HG02885 (cell line): Measurements from ENCODE around the gene MAGEC3.
"Not testable (repeated sequence)": the region's sequence is repeated elsewhere in the genome, so short reads cannot be mapped to it uniquely, and the experiment has no call there.

ENCODE experiments used
- ATAC-seq: cut with Tn5 transposase; IDR thresholded peaks from one replicate; pipeline ENCODE4 v1.9.1; 2021; ENCODE audit warnings: mild to moderate bottlenecking; ENCODE audit not compliant: unreplicated experiment, poor library complexity

The MAGEC3 gene, protein sequence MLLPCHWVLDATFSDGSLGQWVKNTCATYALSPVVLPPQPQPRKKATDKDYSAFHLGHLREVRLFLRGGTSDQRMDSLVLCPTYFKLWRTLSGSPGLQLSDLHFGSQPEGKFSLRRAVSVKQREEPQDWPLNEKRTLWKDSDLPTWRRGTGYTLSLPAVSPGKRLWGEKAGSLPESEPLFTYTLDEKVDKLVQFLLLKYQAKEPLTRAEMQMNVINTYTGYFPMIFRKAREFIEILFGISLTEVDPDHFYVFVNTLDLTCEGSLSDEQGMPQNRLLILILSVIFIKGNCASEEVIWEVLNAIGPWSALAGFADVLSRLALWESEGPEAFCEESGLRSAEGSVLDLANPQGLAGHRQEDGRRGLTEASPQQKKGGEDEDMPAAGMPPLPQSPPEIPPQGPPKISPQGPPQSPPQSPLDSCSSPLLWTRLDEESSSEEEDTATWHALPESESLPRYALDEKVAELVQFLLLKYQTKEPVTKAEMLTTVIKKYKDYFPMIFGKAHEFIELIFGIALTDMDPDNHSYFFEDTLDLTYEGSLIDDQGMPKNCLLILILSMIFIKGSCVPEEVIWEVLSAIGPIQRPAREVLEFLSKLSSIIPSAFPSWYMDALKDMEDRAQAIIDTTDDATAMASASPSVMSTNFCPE

DNA sequence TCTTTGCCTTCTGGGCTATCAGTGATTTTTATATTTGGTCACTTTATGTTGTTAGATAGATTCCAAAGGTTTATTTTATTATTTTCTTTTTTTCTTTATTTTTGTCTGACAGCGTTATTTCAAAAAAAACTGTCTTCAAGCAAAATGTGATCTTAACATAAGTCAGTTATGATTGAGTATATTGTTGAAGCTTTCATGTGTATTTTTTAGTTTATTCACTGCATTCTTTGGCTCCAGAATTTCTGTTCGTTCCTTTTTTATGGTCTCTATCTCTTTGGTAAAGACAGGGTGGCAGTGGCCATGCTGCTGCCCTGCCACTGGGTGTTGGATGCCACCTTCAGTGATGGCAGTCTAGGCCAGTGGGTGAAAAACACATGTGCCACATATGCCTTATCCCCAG lies at the start of gene MAGEC3:
Gene MAGEC3, plus strand, starts transcription at position 301 of the 400 bp plus-strand sequence. Its CDS starts 0 bp downstream, at position 301.
- no peak for ATAC-seq

DNA sequence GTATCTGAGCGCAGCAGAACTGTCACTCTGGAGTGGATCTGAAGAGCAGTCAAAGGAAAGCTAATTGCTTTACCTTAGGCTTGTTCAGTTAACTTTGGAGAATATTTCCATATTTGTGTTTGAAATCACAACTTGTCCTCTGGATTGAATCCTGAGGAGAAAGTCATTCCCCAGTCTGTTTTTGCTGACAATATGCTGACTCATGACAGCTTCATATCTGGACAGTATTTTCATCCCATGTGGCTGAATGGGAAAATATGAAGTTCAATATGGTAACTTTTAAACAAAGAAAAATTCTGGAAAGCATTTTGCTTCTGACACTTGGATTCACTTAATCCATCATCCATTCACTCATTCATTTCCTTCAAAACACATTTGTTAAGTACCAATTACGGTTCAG lies 46.3 kb upstream of the MAGEC3 start:
- no peak for ATAC-seq

DNA sequence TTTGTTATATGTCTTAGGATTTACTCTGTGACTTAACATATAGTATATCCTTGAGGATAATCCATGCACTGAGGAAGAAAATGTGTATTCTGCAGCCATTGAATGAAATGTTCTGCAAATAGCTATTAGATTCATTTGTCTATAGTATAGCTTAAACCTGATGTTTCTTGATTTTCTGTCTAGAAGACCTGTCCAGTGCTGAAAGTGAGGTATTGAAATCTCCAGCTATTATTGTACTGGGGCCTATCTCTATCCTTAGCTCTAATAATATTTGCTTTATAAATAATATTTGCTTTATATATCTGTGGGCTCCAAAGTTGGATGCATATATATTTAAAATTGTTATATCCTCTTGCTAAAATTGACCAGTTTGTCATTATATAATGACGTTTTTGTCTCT lies 26.7 kb upstream of the MAGEC3 start:
- ATAC-seq = no peak

DNA sequence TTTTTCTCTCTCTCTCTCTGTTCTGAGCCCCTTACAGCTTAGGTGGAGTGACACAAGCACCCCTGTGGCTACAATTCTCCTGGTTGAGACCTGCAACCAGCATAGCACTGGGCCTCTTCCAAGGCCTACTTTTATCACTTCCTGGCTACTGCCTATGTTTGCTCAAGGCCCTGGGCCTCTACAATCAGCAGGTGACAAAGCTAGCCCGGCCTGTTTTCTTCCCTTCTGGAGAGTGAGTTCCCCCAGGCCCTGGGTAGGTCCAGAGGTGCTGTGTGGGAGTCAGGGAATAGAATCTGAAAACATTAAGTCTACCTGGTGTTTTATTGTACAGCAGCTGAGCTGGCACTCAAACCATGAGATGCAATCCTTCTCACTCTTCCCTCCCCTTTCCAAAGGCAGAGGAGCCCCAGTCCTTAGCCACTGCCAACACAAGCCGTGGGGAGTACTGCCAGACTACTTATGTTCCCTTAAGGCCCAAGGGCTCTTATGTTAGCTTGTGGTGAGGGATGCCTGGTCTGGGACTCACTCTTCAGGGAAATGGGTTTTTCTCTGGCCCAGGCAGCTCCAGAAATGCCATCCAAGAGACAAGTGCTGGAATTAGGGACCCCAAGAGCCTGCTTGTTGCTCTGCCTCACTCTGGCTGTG lies 23.8 kb upstream of the MAGEC3 start:
- no peak for ATAC-seq

DNA sequence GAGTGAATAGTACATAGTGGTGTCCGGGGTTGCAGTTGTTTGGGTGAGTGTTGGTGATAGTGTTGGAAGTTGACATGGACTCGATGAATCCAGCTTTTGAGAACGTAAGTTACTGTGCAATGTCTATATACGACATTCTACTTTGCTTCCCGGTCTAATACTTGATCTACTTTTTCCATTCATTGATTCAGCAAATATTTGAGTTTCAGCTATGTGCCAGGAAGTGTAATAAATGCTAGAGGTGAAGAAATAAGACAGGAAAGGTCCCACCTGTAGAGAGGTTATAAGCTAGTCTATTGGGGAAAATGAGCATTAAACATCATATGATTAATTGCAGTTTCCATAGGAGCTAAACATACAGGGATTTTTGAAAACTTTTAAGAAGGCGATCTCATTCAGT lies 22.2 kb upstream of the MAGEC3 start:
- no peak for ATAC-seq

DNA sequence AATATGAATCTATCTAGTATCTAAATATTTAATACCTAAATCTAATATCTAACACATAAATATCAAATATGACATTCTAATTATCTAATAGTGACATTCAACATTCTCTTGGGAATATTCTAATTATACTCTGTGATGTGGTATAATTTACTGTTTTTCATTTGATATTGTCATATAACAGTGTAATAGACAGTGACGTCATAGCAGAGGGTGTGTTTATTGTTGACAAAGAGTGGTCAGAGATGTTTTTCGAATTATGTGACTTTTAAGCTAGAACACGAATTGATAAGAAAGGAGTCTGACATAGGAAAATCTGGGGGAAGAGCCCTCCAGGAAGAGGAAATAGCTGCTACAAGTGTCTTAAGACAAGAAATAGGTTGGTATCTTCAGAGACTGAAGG lies 5.9 kb upstream of the MAGEC3 start:
- no peak for ATAC-seq

DNA sequence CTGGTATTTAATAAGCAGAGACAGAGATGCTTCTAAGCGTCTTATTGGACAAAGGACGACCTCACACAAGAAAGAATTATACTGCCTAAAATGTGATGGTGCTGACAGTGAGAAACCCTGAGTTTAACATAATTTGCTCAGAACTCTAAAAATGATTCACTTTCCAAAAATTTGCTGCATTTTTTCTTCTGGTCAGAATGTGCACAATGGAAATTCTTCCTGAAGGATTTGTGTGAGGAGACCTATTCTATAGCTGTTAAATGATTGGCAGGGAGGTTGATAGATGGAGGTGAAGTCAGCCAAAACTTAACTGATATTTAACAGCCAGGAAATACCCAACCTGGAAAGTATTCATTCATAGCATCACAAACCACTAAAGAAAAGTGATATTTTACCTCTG lies 1.7 kb downstream of the MAGEC3 start:
- no peak for ATAC-seq

DNA sequence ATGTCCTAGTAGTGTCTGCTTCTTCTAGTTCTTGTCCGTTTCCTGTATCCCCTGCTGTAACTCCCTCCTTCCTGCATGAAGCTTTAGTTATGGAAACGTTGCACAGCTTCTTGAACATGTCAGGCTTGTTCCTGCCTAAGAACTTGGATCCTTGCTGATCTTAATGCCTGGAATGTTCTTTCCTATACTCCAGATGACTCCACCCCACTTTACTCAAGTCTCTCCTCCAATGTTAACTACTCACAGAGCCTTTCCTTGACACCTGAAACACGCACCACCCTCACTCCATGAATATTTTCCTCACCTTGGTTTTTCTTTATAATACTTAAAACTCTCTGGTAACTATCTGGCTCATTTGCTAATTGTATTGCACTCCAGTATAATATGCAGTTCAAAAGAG lies 19.4 kb downstream of the MAGEC3 start:
- ATAC-seq = no peak

- ATAC-seq = no peak
These were observed 41.5 kb downstream of the MAGEC3 start for GRCh38 chrX:141879616-141880015.

GRCh38 chrX:141888811-141889210 lies 50.7 kb downstream of the MAGEC3 start:
- ATAC-seq = not testable (repeated sequence)

- no peak for ATAC-seq
These were observed 56.6 kb downstream of the MAGEC3 start for GRCh38 chrX:141894733-141895132.

GRCh38 chrX:141897690-141898089 lies 59.6 kb downstream of the MAGEC3 start:
- no peak for ATAC-seq

DNA sequence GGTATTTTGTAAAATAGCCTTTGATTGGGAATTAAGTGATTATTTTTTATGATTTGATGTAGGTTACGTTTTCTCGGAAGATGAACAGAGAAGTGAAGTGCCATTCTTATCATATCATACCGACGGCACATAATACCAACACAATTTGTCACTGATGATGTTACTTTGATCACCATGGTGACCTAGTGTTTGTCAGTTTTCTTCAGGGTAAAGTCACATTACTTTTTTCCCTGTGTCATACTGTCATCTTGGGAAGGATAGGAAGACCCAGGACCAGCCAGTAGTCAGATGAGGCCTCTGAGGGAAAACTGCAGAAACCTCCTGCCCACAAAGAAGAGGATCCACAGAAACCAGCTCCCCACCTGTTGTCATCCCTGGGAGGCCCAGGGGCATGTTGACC lies 64.2 kb downstream of the MAGEC3 start:
- no peak for ATAC-seq

DNA sequence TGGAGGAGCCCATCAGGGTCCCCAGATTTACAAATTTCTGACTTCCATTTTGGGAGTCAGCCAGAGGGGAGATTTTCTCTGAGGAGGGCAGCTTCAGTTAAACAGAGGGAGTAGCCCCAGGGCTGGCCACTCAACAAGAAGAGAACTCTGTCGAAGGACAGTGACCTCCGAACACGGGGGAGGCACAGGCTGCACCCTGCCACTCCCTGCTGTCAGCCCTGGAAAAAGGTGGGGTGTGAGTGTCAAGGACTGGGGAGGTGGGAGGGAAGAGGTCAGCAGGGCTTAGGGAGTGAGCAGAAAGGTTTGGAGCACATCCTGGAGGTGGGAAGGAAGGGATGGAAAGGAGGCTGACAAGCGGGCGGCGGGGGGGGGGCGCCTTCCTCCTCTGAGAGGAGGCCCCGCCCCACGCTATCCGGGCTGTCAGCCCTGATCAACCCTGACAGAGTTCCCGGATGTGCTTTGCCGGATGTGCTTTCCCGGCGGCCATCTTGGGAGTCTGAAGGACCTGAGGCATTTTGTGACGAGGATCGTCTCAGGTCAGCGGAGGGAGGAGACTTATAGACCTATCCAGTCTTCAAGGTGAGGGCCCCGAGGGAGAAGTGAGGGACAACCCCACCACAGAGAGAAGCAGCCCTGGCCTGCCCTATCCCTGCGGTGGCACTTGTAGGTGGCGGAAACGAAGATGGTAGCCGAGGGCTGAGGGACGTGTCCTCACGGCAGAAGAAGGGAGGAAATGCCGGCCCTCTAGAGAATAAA lies 65.5 kb downstream of the MAGEC3 start, which contains the start of gene MAGEC1:
Gene MAGEC1, plus strand, starts transcription at position 495 of the 756 bp plus-strand sequence. CDS start 1,179 bp downstream, outside the sequence.
- no peak for ATAC-seq

DNA sequence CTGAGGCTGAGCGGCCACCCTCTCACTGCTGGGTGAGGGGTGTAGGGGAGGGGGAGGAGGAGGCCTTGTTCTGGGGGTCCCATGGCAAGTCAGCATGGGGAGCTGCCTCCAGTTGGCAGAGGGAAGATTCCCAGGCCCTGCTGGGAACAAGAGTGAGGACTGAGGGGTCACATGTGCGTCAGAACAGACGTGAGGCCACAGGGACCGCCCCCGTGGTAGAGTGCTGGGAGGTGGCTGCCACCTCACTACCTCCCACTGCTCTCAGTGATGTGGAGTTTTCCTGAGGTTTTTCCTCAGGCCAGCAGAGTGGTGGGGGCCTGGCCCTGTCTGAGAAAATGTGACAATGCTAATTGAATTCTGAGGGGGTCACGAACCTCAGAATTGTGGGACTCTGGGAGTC lies 66.1 kb downstream of the MAGEC3 start:
- ATAC-seq = no peak

DNA sequence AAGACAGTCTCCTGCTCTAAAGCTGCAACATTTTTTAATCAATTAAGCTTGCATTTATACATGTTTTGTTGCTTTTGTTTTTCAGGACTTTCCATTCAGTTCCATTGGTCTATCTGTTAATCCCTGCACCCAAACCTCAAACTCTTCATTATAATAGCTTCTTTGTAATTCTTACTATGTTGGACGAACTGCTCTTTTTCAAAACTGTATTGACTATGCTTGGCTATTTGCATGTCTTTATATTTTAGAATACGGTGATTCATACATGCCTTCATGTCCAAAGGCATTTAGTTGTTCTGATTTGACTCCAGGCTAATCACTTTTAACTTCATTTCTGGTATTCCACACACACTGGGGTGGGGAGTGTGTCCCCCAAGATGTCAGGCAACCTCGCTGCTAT lies 79.7 kb downstream of the MAGEC3 start:
- ATAC-seq = no peak

GRCh38 chrX:141924293-141924692 lies 86.2 kb downstream of the MAGEC3 start:
- no peak for ATAC-seq

DNA sequence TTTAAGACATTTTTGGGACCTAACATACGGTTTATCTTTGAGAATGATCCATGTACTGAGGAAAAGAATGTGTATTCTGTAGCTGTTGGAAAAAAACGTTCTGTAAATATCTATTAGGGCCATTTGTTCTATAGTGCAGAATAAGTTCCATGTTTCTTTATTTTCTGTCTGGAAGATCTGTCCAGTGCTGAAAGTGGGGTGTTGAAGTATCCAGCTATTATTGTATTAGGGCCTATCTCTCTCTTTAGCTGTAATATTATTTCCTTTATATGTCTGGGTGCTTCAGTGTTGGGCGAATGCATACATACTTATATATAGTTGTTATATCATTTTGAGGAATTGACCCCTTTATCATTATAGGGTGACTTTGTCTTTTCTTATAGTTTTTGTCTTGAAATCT lies 90.3 kb downstream of the MAGEC3 start:
- no peak for ATAC-seq

GRCh38 chrX:141934059-141934641 lies 96.0 kb downstream of the MAGEC3 start:
- no peak for ATAC-seq

DNA sequence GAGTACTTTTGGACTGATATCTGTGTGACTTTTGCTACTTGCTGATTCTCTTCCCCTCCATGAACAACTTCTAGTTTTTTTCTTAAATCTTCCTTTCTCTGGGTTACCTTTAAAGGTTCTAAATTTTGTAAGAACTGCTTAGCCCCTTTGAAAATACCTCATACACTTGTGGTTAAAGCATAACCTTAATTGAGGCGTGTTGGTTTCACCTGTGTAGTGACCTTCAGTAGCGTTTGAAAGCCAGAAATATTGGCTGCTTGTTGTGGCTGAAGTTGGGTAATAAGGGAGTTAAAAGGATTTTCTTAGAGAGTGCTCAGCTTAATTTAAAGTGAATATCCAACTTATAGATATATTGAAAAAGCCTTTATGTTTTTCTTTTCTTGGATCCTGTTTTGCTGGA lies 97.5 kb downstream of the MAGEC3 start:
- no peak for ATAC-seq
